ENCODE data around the gene B4GALT2.

DNA sequence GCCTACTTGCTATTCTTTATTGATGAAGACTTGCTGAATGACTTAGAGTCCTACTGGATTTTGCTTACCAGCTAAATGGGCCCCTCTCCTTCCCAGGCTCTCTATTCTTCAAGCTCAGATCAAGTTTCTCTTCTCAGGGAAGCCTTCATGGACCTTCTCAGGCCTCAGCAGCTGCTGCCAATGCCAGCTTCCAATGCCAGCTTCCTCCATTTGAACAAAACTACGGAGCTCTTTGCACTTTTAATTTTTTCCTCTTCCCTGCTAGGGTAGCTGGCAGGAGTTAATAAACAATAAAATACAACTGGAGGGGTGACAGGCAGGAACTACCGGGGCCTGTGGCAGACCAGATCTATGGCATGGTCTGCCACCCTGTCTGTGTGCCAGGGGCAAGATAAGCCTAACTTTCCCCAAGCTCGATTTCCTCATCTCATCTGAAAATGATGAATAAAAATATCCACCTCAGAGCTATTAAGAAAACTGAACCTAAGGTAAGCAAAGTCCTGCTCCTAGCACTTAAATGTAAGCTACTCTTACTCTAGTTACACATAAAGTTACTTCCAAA, 33.3 kb upstream of the B4GALT2 start:
- TF ChIP-seq, protein P1, sequence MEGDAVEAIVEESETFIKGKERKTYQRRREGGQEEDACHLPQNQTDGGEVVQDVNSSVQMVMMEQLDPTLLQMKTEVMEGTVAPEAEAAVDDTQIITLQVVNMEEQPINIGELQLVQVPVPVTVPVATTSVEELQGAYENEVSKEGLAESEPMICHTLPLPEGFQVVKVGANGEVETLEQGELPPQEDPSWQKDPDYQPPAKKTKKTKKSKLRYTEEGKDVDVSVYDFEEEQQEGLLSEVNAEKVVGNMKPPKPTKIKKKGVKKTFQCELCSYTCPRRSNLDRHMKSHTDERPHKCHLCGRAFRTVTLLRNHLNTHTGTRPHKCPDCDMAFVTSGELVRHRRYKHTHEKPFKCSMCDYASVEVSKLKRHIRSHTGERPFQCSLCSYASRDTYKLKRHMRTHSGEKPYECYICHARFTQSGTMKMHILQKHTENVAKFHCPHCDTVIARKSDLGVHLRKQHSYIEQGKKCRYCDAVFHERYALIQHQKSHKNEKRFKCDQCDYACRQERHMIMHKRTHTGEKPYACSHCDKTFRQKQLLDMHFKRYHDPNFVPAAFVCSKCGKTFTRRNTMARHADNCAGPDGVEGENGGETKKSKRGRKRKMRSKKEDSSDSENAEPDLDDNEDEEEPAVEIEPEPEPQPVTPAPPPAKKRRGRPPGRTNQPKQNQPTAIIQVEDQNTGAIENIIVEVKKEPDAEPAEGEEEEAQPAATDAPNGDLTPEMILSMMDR (IDR thresholded peaks at IDR 0.05) = no peak
- no peak for TF ChIP-seq EP300 (IDR thresholded peaks at IDR 0.05)
